NCI-H2196 treated with DMSO at 0.1 percent for 48 hours (cell line): ENCODE data around the gene ANAPC2.

Source experiments
- DNase-seq: peaks from one replicate; lab custom pipeline; 2025; ENCODE audit not compliant: unreplicated experiment; lab: John Stamatoyannopoulos, UW

Gene ANAPC2

GRCh38 chr9:137164370-137165249 lies 23.8 kb downstream of the ANAPC2 start:
- no peak for DNase-seq

DNA sequence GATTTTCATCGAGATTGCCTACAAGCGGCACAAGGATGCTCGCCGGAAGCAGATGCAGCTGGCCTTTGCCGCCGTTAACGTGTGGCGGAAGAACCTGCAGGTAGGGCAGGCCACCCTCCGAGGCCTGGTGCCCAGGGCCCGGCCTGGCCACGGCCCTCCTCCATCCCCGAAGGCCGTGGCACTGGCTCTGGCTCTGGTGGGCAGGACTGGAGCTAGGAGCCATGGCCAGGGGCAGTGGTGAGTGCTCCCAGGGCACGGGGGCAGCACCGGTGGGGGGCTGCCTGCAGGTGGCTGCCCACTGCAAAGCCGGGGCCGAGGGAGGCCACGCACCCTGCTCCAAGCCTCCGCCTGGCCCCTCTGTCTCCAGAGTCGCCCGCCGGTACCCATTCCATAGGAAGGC lies 24.6 kb downstream of the ANAPC2 start:
- DNase-seq, result no peak

DNA sequence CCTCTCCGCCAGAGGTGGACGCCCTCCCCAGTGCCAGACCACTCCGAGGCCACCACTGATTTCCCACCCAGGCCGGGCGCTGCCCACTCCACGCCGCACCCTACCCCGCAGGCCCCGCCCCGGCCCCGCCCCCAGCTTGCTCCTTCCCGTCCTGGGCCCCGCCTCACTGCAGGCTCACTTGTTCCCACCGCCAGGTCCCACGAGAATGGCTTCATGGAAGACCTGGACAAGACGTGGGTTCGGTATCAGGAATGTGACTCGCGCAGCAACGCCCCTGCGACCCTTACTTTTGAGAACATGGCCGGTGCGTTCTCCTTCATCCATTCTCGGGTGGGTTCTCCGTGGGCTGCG lies 25.0 kb downstream of the ANAPC2 start:
- no peak for DNase-seq

GRCh38 chr9:137162505-137163364 lies 25.6 kb downstream of the ANAPC2 start:
- DNase-seq, result no peak

- no peak for DNase-seq
Measured at GRCh38 chr9:137161558-137162486, 26.5 kb downstream of the ANAPC2 start.

GRCh38 chr9:137160716-137161557 lies 27.4 kb downstream of the ANAPC2 start:
- no peak for DNase-seq

GRCh38 chr9:137160054-137160425 lies 28.3 kb downstream of the ANAPC2 start:
- no peak for DNase-seq

DNA sequence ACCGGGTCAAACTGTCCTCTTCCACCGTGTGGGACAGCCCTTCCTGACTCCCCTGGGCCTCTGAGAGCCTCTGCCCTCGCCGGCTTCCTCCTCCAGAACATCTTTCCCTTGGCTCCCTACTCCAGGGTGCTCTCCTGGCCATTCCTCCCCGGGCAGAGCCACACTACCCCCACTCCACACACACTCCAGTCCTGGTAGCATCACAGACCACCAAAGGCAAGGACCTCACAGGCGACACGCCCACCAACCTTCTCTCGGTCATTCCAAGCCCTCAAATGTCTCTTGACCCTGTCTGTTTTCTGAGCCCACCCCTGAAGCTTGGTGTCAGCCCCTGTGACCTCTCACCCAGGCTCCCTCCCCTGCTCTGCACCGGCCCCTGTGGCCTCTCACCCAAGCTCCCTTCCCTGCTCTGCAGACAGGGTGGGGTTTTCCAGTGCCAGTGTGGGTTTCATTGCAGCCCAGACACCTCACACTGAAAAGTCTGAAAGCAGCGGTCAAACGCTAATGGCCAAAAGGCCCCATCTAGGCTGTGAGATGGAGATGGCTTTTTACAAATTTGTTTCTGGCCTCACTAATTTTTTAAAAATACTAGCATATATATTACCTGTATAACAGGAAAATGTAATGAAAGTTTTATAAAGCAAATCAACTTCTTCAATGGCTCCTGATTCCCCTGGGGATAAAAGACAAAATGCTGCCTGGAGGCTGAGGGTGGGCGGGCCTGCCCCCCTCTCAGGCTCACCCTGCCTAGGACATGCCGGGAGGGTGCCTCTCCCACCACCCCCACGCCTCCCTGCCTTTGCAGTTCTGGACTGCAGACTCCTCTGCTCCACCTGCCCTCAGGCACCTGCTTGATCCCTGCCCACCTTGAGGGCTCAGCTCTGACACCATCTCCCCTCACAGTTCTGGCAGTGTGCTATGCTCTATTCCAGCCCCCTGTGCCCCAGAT lies 29.0 kb downstream of the ANAPC2 start:
- no peak for DNase-seq

- peak; percentile 14 for DNase-seq
Measured at GRCh38 chr9:137158625-137159024, 29.7 kb downstream of the ANAPC2 start.

- no peak for DNase-seq
Measured at GRCh38 chr9:137157618-137158415, 30.5 kb downstream of the ANAPC2 start.

DNA sequence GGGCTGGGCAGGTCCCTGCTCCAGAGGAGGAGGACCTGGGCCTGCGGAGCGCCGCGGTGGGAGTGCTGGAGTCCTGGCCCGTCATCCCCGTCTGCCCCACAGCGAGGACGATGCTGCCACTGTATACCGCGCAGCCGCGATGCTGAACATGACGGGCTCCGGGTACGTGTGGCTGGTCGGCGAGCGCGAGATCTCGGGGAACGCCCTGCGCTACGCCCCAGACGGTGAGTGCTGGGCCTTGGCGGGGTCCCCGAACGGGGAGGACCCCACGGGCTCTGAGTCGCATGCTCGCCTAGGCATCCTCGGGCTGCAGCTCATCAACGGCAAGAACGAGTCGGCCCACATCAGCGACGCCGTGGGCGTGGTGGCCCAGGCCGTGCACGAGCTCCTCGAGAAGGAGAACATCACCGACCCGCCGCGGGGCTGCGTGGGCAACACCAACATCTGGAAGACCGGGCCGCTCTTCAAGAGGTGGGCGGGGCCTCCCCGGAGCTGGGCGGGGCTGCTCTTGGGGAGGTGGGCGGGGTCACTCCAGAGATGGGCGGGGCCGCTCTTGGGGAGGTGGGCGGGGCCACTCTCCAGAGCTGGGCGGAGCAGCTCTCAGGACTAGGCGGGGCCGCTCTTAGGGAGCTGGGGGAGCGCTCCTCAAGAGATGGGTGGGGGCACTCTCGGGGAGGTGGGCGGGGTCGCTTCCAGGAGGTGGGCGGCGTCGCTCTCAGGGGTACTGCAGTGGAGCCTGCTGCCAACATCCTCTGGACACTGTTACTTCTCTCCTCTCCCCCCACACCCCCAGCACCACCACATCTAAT lies 31.6 kb downstream of the ANAPC2 start:
- DNase-seq, result no peak

GRCh38 chr9:137152844-137153405 lies 35.4 kb downstream of the ANAPC2 start:
- DNase-seq, result no peak

DNA sequence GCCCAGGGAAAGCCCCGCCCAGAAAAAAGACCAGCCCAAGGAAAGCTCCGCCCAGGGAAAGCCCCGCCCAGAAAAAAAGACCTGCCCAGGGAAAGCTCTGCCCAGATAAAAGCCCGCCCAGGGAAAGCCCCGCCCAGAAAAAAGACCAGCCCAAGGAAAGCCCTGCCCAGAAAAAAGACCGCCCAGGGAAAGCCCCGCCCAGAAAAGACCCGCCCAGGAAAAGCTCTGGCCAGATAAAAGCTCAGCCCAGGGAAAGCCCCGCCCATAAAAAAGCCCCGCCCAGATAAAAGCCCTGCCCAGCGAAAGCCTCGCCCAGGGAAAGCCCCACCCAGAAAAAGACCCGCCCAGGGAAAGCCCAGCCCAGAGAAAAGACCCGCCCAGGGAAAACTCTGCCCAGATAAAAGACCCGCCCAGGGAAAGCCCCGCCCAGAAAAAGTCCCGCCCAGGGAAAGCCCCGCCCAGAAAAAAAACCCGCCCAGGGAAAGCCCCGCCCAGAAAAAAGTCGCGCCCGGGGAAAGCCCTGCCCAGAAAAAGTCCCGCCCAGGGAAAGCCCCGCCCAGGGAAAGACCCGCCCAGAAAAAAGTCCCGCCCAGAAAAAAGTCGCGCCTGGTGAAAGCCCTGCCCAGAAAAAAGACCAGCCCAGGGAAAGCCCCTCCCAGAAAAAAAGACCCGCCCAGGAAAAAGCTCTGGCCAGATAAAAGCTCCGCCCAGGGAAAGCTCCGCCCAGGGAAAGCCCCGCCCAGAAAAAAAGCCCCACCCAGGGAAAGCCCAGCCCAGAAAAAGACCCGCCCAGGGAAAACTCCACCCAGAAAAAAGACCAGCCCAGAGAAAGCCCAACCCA lies 37.5 kb downstream of the ANAPC2 start:
- DNase-seq, result peak; percentile 53

GRCh38 chr9:137149942-137150616 lies 38.3 kb downstream of the ANAPC2 start:
- no peak for DNase-seq

- no peak for DNase-seq
Measured at GRCh38 chr9:137149363-137149762, 39.0 kb downstream of the ANAPC2 start.

DNA sequence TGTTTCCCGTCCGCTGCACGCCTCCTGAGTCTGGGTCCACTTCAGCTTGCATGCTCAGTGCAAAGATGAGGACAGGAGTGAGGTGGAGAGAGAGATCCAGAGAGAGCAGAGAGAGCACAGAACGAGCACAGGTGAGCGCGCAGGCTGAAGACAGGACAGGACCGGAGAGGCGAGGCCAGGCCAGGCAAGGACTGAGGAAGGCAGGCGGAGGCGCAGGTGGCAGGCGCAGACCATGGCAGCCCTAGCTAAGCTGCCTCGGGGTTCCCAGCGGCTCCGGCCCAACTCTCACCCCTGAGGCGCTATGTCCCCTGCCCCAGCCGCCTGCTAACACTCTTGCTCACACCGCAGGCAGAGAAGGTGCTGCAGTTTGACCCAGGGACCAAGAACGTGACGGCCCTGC lies 39.7 kb downstream of the ANAPC2 start:
- no peak for DNase-seq
